Heart right ventricle (tissue), 16 donors: ENCODE measurements around the gene MTFP1. TPM values are rescaled to one million over a fixed set of nuclear protein-coding genes. Genes with fewer than 3 reads are reported as not detected.
A peak's percentile ranks its signal among the peaks of the same experiment; 100 is the strongest.

Experiments
- ATAC-seq, 8 donors: fragments of 200-7000 bp; cut with Tn5 transposase; one replicate each; pipeline ENCODE4 v1.9.1; 2020; ENCODE audit warnings: mild to moderate bottlenecking in 8 of 8, moderate library complexity in 8 of 8, moderate number of reproducible peaks in 1 of 8
- DNase-seq, 2 donors: peaks; one replicate each; pipeline ENCODE4 v3.0.0-alpha.2; 2020
- H3K27ac ChIP-seq, 10 donors: fragments of 200-600 bp; sonication (generic) in 2 of 10; one replicate each; pipeline versions ENCODE4 v1.5.0 to v1.8.0; 2020 to 2022; ENCODE audit warnings: mild to moderate bottlenecking in 3 of 10
- H3K27me3 ChIP-seq, 7 donors: fragments of 200-600 bp; one replicate each; pipeline ENCODE4 v1.8.0; 2021 to 2022; ENCODE audit warnings: mild to moderate bottlenecking in 2 of 7
- H3K36me3 ChIP-seq, 9 donors: fragments of 200-600 bp; sonication (generic) in 1 of 9; one replicate each; pipeline versions ENCODE4 v1.5.0 to v1.8.0; 2020 to 2022; ENCODE audit warnings: mild to moderate bottlenecking in 2 of 9
- H3K4me1 ChIP-seq, 9 donors: fragments of 200-600 bp; sonication (generic) in 1 of 9; one replicate each; pipeline versions ENCODE4 v1.5.0 to v1.8.0; 2020 to 2022; ENCODE audit warnings: mild to moderate bottlenecking in 4 of 9
- H3K4me3 ChIP-seq, 10 donors: fragments of 200-600 bp; sonication (generic) in 2 of 10; one replicate each; pipeline versions ENCODE4 v1.5.0 to v1.8.0; 2020 to 2022; ENCODE audit warnings: mild to moderate bottlenecking in 7 of 10, moderate library complexity in 2 of 10
- H3K9me3 ChIP-seq, 11 donors: fragments of 200-600 bp in 10 of 11; sonication (generic) in 2 of 11; one replicate each; pipeline versions ENCODE4 v1.5.0 to v1.8.0; 2013 to 2022; ENCODE audit warnings: mild to moderate bottlenecking in 2 of 11, control low read depth in 1 of 11, moderate library complexity in 1 of 11
- CTCF ChIP-seq, 9 donors: fragments of 200-600 bp; sonication (generic) in 2 of 9; IDR thresholded peaks; one replicate each; pipeline versions ENCODE4 v1.5.0 to v1.8.0; 2021 to 2022; ENCODE audit warnings: antibody characterized with exemption in 9 of 9, mild to moderate bottlenecking in 5 of 9, moderate library complexity in 1 of 9
- WGBS, 2 donors: extraction: QIAGEN DNeasy Blood & Tissue Kit; methylation state at CpG; one replicate each; pipeline ENCODE4 v1.1.7; 2013; ENCODE audit warnings: inconsistent platforms in 1 of 2; 5-methylcytosine and 5-hydroxymethylcytosine counted together
- intact Hi-C, 10 donors: fragments of 100-400 bp; cut with DNase I; formaldehyde crosslinking; loops; one replicate each; pipeline versions ENCODE4 v1.11.1 to v1.14.2; 2022
- polyA plus RNA-seq, 2 donors: library from polyadenylated mRNA; stranded (reverse); fragments of 200-250 nt; gene quantifications; one replicate each; pipeline ENCODE4 v1.2.3, GENCODE V29; 2013
- total RNA-seq, 10 donors: library from RNA; stranded (reverse); fragmentation: NEBNext Ultra II Directional in 3 of 10; extraction: Animal tissue kit (Norgen Biotek cat#: 25700) in 3 of 10; gene quantifications; one replicate each; pipeline versions ENCODE4 v1.2.1 to v1.2.4, GENCODE V29; 2021 to 2023
- donor health status: Arrhythmogenic right ventricular cardiomyopathy.
- donor health status: ischemic (EF 13 %, LVEDD 7.1; RV severe dilation, severe dysfunction).
- donor health status: healthy with polysubstance abuse.
- donor health status: DM: no; HTN: yes; CAD: no.
- donor health status: DM: no; HTN: no; CAD: no.
- donor health status: ischemic (EF 25% LVEDD 6.9; RV normal size, moderate dysfunction).
- donor health status: ischemic (EF 25% LVEDD 5.7; RV mildly dilated, moderate dysfunction).
- donor health status: healthy.
- donor health status: DM: yes; HTN: yes; CAD: no.
- donor health status: Ischemic cardiomyopathy.
- donor health status: ischemic (EF 35%, LVEDD 5.7; RV mildly dilated, moderate dysfunction).
- donor health status: nonischemic (EF 11% LVEDD 7.7; RV severe dilation, severe dysfunction).
- donor health status: DM: yes; HTN: yes; CAD: no.
- donor health status: PGD.
- donor health status: ischemic (EF 29% LVEDD 5.4; RV normal size, mild dysfunction).
- donor health status: nonischemic (EF 23%, LVEDD 6.1; RV moderate dilation, normal function).

Gene MTFP1
- total and polyA plus RNA-seq, 12 donors: 5.9 to 132 (median 17.9) TPM

- Histone ChIP-seq H3K9me3 (no peaks in the 10 kb centered on the region), H3K36me3 (no peaks in the 10 kb centered on the region), H3K27ac (peak overlapping the region in 1 of 10 donors; percentile 76), H3K27me3 (peaks cover 0 to 49% (median 39%) of the 10 kb centered on the region in 7 donors), H3K4me3 (peak overlapping the region; percentile 32 to 66 (median 60)), H3K4me1 (peaks cover 0 to 26% (median 15%) of the 10 kb centered on the region in 9 donors)
- DNase-seq (no peak), ATAC-seq (peak in 5 of 8 donors; percentile 4 to 25 (median 16))
- TF ChIP-seq CTCF (IDR thresholded peaks at IDR 0.05): no peak
- 21% methylated on average over 11 of the region's 11 CpGs for WGBS, 2 donors
- intact Hi-C loops: loop anchor here in 4 of 10 donors (10.0 kb wide), 3 partner anchors 87 to 357 kb away; no protein-coding TSS in a partner anchor
Observed at GRCh38 chr22:30397656-30398635, 27.6 kb upstream of the MTFP1 start.

DNA sequence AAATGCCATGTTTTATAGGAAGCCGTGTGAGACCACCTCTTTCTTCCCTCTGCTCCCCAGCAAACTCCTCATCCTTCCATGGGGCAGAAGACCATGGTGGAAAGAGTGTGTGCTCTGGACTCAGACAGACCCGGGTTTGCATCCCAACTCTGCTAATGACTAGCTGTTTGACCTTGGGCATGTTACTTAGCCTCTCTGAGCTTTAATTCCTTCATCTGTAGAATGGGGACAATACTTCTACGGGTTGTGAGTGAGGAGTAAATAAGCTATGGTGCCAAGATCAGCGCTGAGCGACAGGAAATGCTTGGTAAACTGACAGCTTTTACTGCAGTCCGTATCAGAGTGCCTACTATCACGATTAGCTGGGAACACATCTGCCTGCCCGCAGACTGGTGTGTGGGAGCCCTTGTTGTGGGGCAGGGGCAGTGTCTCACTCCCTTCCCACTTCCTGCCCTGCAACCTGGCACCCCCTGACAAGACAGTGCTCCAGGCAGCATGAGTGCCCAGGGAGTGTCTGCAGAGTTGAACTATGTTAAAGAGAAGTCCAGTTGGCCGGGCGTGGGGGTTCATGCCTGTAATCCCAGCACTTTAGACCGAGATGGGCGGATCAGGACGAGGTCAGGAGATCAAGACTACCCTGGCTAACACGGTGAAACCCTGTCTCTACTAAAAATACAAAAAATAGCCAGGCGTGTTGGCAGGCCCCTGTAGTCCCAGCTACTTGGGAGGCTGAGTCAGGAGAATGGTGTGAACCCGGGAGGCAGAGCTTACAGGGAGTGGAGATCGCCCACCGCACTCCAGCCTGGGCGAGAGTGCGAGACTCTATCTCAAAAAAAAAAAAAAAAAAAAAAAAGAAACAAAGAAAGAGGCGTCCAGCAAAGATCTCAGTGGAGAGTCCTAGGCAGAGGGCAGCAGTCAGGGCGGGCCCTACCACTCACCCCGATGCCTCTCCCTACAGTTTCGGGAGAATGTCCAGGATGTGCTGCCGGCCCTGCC, 26.6 kb upstream of the MTFP1 start:
- no peak for DNase-seq
- intact Hi-C loops: loop anchor here in 4 of 10 donors (10.0 kb wide), 3 partner anchors 86 to 356 kb away; no protein-coding TSS in a partner anchor
- TF ChIP-seq CTCF (IDR thresholded peaks at IDR 0.05): no peak
- no peaks in the 10 kb centered on the region for H3K36me3 ChIP-seq
- no peak for ATAC-seq
- WGBS, 2 donors: 59 to 60% methylated on average over 25 of the region's 25 CpGs
- H3K4me1 ChIP-seq: peaks cover 0 to 26% (median 15%) of the 10 kb centered on the region in 9 donors
- no peaks in the 10 kb centered on the region for H3K9me3 ChIP-seq
- H3K27ac ChIP-seq: no peak overlapping the region
- no peak overlapping the region for H3K4me3 ChIP-seq
- H3K27me3 ChIP-seq: peaks cover 0 to 42% (median 36%) of the 10 kb centered on the region in 7 donors

DNA sequence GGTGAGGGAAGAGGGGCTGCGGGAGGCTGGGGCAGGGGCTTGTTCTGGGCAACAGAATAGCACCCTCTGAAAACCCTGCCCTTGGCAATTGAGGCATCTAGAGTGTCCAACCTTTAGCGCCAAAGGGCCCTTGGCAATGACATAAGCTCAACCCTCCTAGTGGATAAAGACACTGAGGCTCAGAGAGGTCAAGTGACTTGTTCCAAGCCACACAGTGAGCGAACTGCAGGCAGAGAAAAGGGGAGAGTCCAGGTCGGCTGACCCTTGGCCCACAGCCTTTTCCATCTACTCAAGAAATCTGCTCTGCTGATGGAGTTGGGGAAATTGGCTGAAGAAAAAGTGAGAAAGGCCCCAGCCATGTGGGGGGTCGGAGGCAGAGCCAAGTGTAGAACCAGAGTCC, 25.9 kb upstream of the MTFP1 start:
- 88 to 90% methylated on average over 5 of the region's 5 CpGs for WGBS, 2 donors
- ATAC-seq (no peak), DNase-seq (no peak)
- Histone ChIP-seq H3K36me3 (no peaks in the 10 kb centered on the region), H3K4me1 (peaks cover 0 to 26% (median 15%) of the 10 kb centered on the region in 9 donors), H3K27me3 (peaks cover 0 to 39% (median 36%) of the 10 kb centered on the region in 7 donors), H3K9me3 (no peaks in the 10 kb centered on the region), H3K27ac (no peak overlapping the region), H3K4me3 (no peak overlapping the region)
- intact Hi-C loops: loop anchor here in 4 of 10 donors (10.0 kb wide), 3 partner anchors 85 to 355 kb away; no protein-coding TSS in a partner anchor
- TF ChIP-seq CTCF (IDR thresholded peaks at IDR 0.05): no peak
